Trophoblast cell (in vitro differentiated cells and primary cell): Measurements from ENCODE around the gene IL1R1.

Experiments used
- DNase-seq, 2 donors: peaks; one replicate each; pipeline ENCODE4 v3.0.0-alpha.2; 2016
- H2AFZ ChIP-seq: 2 replicates; pipeline ENCODE4 v1.6.1; 2013; ENCODE audit warnings: low read length, moderate library complexity, mild to moderate bottlenecking; ENCODE audit not compliant: insufficient read depth, poor library complexity
- H2AK5ac ChIP-seq: 2 replicates; pipeline ENCODE4 v1.6.1; 2013; ENCODE audit warnings: mild to moderate bottlenecking, low read length
- H2BK120ac ChIP-seq: 2 replicates; pipeline ENCODE4 v1.6.1; 2013; ENCODE audit warnings: low read length, mild to moderate bottlenecking, moderate library complexity; ENCODE audit not compliant: insufficient read depth, poor library complexity
- H2BK12ac ChIP-seq: 2 replicates; pipeline ENCODE4 v1.6.1; 2013; ENCODE audit warnings: mild to moderate bottlenecking, low read length, moderate library complexity
- H2BK5ac ChIP-seq: 2 replicates; pipeline ENCODE4 v1.6.1; 2013; ENCODE audit warnings: low read length, low read depth, moderate library complexity, mild to moderate bottlenecking; ENCODE audit not compliant: poor library complexity
- H3K14ac ChIP-seq: 2 replicates; pipeline ENCODE4 v1.6.1; 2013; ENCODE audit warnings: mild to moderate bottlenecking, low read length
- H3K18ac ChIP-seq: 2 replicates; pipeline ENCODE4 v1.6.1; 2013; ENCODE audit warnings: mild to moderate bottlenecking, low read length
- H3K23ac ChIP-seq: 2 replicates; pipeline ENCODE4 v1.6.1; 2013; ENCODE audit warnings: low read length
- H3K27ac ChIP-seq: 2 replicates; pipeline ENCODE4 v1.5.1; 2013; ENCODE audit warnings: low read depth, mild to moderate bottlenecking, inconsistent platforms, low read length, moderate library complexity
- H3K27me3 ChIP-seq: 2 replicates; pipeline ENCODE4 v1.6.1; 2013; ENCODE audit warnings: inconsistent platforms, mild to moderate bottlenecking, low read length, moderate library complexity; ENCODE audit not compliant: insufficient read depth
- H3K36me3 ChIP-seq, 2 experiments: 1 replicate in 1 of 2; 2 replicates in 1 of 2; pipeline ENCODE4 v1.6.1; 2013; ENCODE audit warnings: low read length in 2 of 2, mild to moderate bottlenecking in 2 of 2, moderate library complexity in 1 of 2; ENCODE audit not compliant: insufficient read depth in 2 of 2, control insufficient read depth in 1 of 2
- H3K4ac ChIP-seq: 2 replicates; pipeline ENCODE4 v1.6.1; 2013; ENCODE audit warnings: low read depth, mild to moderate bottlenecking, low read length, moderate library complexity
- H3K4me1 ChIP-seq, 2 experiments: 1 replicate in 1 of 2; 2 replicates in 1 of 2; pipeline ENCODE4 v1.6.1; 2013; ENCODE audit warnings: low read length in 2 of 2, mild to moderate bottlenecking in 2 of 2, moderate library complexity in 1 of 2; ENCODE audit not compliant: insufficient read depth in 2 of 2, control insufficient read depth in 1 of 2
- H3K4me2 ChIP-seq: 2 replicates; pipeline ENCODE4 v1.6.1; 2013; ENCODE audit warnings: inconsistent platforms, mild to moderate bottlenecking, low read length, moderate library complexity
- H3K4me3 ChIP-seq: 2 replicates; pipeline ENCODE4 v1.5.1; 2013; ENCODE audit warnings: mild to moderate bottlenecking, low read depth, low read length, inconsistent platforms
- H3K79me1 ChIP-seq: one replicate; pipeline ENCODE4 v1.6.1; 2013; ENCODE audit warnings: low read length
- H3K79me2 ChIP-seq: 2 replicates; pipeline ENCODE4 v1.6.1; 2013; ENCODE audit warnings: low read length, mild to moderate bottlenecking; ENCODE audit not compliant: control insufficient read depth, insufficient read depth, poor library complexity
- H3K9ac ChIP-seq: 2 replicates; pipeline ENCODE4 v1.6.1; 2013; ENCODE audit warnings: mild to moderate bottlenecking, low read length
- H3K9me3 ChIP-seq: 2 replicates; pipeline ENCODE4 v1.6.1; 2013; ENCODE audit warnings: low read depth, mild to moderate bottlenecking, control low read depth, inconsistent platforms, low read length; ENCODE audit not compliant: insufficient read depth
- H4K12ac ChIP-seq: 2 replicates; pipeline ENCODE4 v1.6.1; 2013; ENCODE audit warnings: low read depth, mild to moderate bottlenecking, low read length, moderate library complexity
- H4K8ac ChIP-seq: 2 replicates; pipeline ENCODE4 v1.6.1; 2013; ENCODE audit warnings: low read depth, mild to moderate bottlenecking, low read length, moderate library complexity
- H4K91ac ChIP-seq: one replicate; pipeline ENCODE4 v1.6.1; 2013; ENCODE audit warnings: low read depth, mild to moderate bottlenecking, low read length, moderate library complexity
- WGBS: extraction: QIAGEN DNeasy Blood & Tissue Kit; methylation state at CpG from one replicate; pipeline ENCODE4 v1.1.7; 2013; ENCODE audit warnings: missing lambda C conversion rate; ENCODE audit not compliant: insufficient read length, insufficient coverage; ENCODE audit errors: extremely low coverage; 5-methylcytosine and 5-hydroxymethylcytosine counted together

IL1R1 gene

DNA sequence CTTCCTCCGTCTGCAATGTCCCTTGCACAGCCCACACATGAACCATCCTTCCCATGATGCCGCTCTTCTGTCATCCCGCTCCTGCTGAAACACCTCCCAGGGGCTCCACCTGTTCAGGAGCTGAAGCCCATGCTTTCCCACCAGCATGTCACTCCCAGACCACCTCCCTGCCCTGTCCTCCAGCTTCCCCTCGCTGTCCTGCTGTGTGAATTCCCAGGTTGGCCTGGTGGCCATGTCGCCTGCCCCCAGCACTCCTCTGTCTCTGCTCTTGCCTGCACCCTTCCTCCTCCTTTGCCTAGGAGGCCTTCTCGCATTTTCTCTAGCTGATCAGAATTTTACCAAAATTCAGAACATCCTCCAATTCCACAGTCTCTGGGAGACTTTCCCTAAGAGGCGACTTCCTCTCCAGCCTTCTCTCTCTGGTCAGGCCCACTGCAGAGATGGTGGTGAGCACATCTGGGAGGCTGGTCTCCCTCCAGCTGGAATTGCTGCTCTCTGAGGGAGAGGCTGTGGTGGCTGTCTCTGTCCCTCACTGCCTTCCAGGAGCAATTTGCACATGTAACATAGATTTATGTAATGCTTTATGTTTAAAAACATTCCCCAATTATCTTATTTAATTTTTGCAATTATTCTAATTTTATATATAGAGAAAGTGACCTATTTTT lies 35.4 kb downstream of the IL1R1 start:
- H4K8ac ChIP-seq: no peak overlapping the region
- H3K27ac ChIP-seq: no peak overlapping the region
- H3K14ac ChIP-seq: no peak overlapping the region
- H3K4me3 ChIP-seq: no peak overlapping the region
- no peaks in the 10 kb centered on the region for H3K9me3 ChIP-seq
- H3K36me3 ChIP-seq: peaks cover 10 to 12% of the 10 kb centered on the region in 2 experiments
- H4K91ac ChIP-seq: no peak overlapping the region
- DNase-seq: no peak
- H2BK12ac ChIP-seq: no peak overlapping the region
- no peak overlapping the region for H3K18ac ChIP-seq
- WGBS: no CpG with 5 or more reads among the region's 7 CpGs
- H2AFZ ChIP-seq: no peak overlapping the region
- no peak overlapping the region for H3K23ac ChIP-seq
- H3K4me1 ChIP-seq: peaks cover 10 to 12% of the 10 kb centered on the region in 2 experiments
- H3K27me3 ChIP-seq: no peaks in the 10 kb centered on the region
- H2AK5ac ChIP-seq: no peak overlapping the region
- no peak overlapping the region for H2BK5ac ChIP-seq
- H3K79me2 ChIP-seq: no peaks in the 10 kb centered on the region
- H3K9ac ChIP-seq: no peak overlapping the region
- H4K12ac ChIP-seq: no peak overlapping the region
- H2BK120ac ChIP-seq: no peak overlapping the region
- peaks cover 3% of the 10 kb centered on the region for H3K79me1 ChIP-seq
- no peak overlapping the region for H3K4me2 ChIP-seq
- H3K4ac ChIP-seq: no peak overlapping the region

DNA sequence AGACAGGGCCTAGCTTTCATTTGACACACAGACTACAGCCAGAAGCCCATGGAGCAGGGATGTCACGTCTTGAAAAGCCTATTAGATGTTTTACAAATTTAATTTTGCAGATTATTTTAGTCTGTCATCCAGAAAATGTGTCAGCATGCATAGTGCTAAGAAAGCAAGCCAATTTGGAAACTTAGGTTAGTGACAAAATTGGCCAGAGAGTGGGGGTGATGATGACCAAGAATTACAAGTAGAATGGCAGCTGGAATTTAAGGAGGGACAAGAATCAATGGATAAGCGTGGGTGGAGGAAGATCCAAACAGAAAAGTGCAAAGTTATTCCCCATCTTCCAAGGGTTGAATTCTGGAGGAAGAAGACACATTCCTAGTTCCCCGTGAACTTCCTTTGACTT lies 36.5 kb downstream of the IL1R1 start:
- H4K91ac ChIP-seq: no peak overlapping the region
- H3K79me2 ChIP-seq: no peaks in the 10 kb centered on the region
- H2BK120ac ChIP-seq: no peak overlapping the region
- H3K23ac ChIP-seq: no peak overlapping the region
- H3K79me1 ChIP-seq: peaks cover 3% of the 10 kb centered on the region
- no peak overlapping the region for H4K12ac ChIP-seq
- H3K4me2 ChIP-seq: no peak overlapping the region
- H3K27ac ChIP-seq: no peak overlapping the region
- H3K9ac ChIP-seq: no peak overlapping the region
- no CpG with 5 or more reads among the region's 3 CpGs for WGBS
- no peak overlapping the region for H3K4ac ChIP-seq
- no peak overlapping the region for H3K4me3 ChIP-seq
- no peak overlapping the region for H2BK5ac ChIP-seq
- no peak overlapping the region for H2BK12ac ChIP-seq
- no peaks in the 10 kb centered on the region for H3K27me3 ChIP-seq
- no peak overlapping the region for H3K18ac ChIP-seq
- H3K36me3 ChIP-seq: peaks cover 10 to 12% of the 10 kb centered on the region in 2 experiments
- no peak for DNase-seq
- H3K14ac ChIP-seq: no peak overlapping the region
- no peak overlapping the region for H2AK5ac ChIP-seq
- H3K4me1 ChIP-seq: peaks cover 10 to 12% of the 10 kb centered on the region in 2 experiments
- no peak overlapping the region for H2AFZ ChIP-seq
- H3K9me3 ChIP-seq: no peaks in the 10 kb centered on the region
- H4K8ac ChIP-seq: no peak overlapping the region

DNA sequence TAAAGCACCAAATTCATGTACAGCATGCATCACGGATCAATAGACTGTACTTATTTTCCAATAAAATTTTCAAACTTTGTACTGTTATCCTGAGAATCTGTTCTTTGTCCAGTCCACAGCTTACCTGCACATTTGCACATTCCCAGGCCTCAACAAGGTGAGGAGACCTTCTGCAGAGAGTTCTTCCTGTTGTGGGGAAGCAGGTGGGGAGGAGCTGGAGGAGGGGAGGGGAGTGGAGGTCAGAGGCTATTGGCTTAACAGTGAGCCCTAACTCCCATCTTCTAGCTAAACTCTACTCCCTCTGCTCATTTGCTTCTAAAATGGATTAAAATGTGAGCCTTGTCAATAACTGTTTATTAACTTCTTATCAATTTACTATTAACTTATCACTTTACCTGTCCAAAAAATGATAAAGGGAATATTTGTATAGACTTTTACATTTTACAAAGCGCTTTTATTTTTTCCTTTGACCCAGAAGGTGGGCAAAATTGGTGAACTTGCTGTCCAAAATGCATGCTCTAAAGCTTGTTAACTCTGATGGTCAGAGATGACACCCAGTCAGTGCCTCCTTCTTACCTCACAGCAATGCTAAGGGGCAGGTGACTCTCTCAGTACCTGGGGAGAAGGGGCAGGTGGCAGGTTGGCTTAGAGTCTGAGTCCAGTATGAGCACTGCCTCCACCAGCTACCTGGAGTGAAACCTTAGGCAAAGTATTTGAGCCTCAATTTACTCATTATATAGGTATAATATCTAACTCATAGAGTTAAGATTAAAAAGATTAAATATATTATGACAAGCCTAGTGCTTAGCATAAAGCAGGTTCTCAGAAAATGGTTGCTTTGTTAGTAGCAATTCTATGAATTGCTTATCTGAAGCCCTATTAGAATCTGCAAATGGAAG lies 37.5 kb downstream of the IL1R1 start:
- no peak overlapping the region for H2BK5ac ChIP-seq
- peaks cover 10 to 12% of the 10 kb centered on the region in 2 experiments for H3K36me3 ChIP-seq
- no peaks in the 10 kb centered on the region for H3K9me3 ChIP-seq
- no peak overlapping the region for H4K8ac ChIP-seq
- WGBS: no CpG with 5 or more reads among the region's 2 CpGs
- H3K79me1 ChIP-seq: peaks cover 3% of the 10 kb centered on the region
- no peak overlapping the region for H3K14ac ChIP-seq
- H2BK120ac ChIP-seq: no peak overlapping the region
- no peak overlapping the region for H2AK5ac ChIP-seq
- no peak overlapping the region for H3K23ac ChIP-seq
- no peak overlapping the region for H2BK12ac ChIP-seq
- peaks cover 10 to 12% of the 10 kb centered on the region in 2 experiments for H3K4me1 ChIP-seq
- no peak overlapping the region for H3K9ac ChIP-seq
- H3K27ac ChIP-seq: no peak overlapping the region
- no peaks in the 10 kb centered on the region for H3K27me3 ChIP-seq
- H3K18ac ChIP-seq: no peak overlapping the region
- H2AFZ ChIP-seq: no peak overlapping the region
- no peaks in the 10 kb centered on the region for H3K79me2 ChIP-seq
- DNase-seq: no peak
- no peak overlapping the region for H4K12ac ChIP-seq
- no peak overlapping the region for H3K4me2 ChIP-seq
- no peak overlapping the region for H3K4ac ChIP-seq
- H3K4me3 ChIP-seq: no peak overlapping the region
- no peak overlapping the region for H4K91ac ChIP-seq

GRCh38 chr2:102180687-102180999 lies 38.1 kb downstream of the IL1R1 start:
- no peaks in the 10 kb centered on the region for H3K9me3 ChIP-seq
- H2BK120ac ChIP-seq: no peak overlapping the region
- no peak overlapping the region for H2AFZ ChIP-seq
- no peak overlapping the region for H3K18ac ChIP-seq
- no peak overlapping the region for H3K27ac ChIP-seq
- no peak overlapping the region for H3K23ac ChIP-seq
- H3K4me2 ChIP-seq: no peak overlapping the region
- no peak overlapping the region for H2BK12ac ChIP-seq
- H3K4me1 ChIP-seq: peaks cover 10 to 12% of the 10 kb centered on the region in 2 experiments
- no peak overlapping the region for H4K12ac ChIP-seq
- no peaks in the 10 kb centered on the region for H3K79me2 ChIP-seq
- H2BK5ac ChIP-seq: no peak overlapping the region
- no peak overlapping the region for H3K4ac ChIP-seq
- peaks cover 10 to 12% of the 10 kb centered on the region in 2 experiments for H3K36me3 ChIP-seq
- whole genome bisulfite sequencing: no CpG with 5 or more reads among the region's 1 CpG
- H3K4me3 ChIP-seq: no peak overlapping the region
- no peak overlapping the region for H3K9ac ChIP-seq
- no peak for DNase-seq
- no peak overlapping the region for H4K91ac ChIP-seq
- no peak overlapping the region for H4K8ac ChIP-seq
- peaks cover 3% of the 10 kb centered on the region for H3K79me1 ChIP-seq
- H3K14ac ChIP-seq: no peak overlapping the region
- H2AK5ac ChIP-seq: no peak overlapping the region
- no peaks in the 10 kb centered on the region for H3K27me3 ChIP-seq
